ENCODE data around the gene SIGLEC14. TPM values are rescaled to one million over a fixed set of nuclear protein-coding genes. Genes with fewer than 3 reads are reported as not detected.

The SIGLEC14 gene
- total RNA-seq, 1 donor from 2014 or later = not detected

DNA sequence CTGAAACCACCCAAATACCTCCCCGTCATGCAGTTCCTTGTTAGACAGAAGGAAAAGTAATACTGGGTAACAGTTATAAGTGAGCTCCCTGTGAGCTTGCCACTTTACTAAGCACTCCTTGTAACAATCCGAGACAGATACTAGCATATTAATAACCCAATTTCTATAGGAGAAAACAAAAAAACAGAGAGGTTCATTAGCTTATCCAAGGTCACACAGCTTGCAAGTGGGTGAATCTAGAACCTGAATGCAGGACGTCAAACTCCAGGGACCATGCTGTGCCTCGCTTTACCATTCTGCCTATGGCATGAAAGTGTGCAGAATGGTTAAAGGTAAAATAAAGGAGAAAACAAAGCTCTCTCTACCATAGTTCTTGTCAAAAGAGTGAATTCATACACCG is 31.8 kb downstream of the SIGLEC14 start:
- TF ChIP-seq CTCF (IDR thresholded peaks at IDR 0.05) = no peak
- H3K4me1 Mint-ChIP-seq (ENCODE audit: low read depth) = no peaks in the 10 kb centered on the region
- peaks cover 8% of the 10 kb centered on the region for H3K9me3 Mint-ChIP-seq (ENCODE audit: low read depth)
- H3K36me3 Mint-ChIP-seq (ENCODE audit: low read depth) = peaks cover 2% of the 10 kb centered on the region
- DNase-seq (ENCODE audit: low spot score) = no peak
- H3K27me3 Mint-ChIP-seq (ENCODE audit: low read depth) = peaks cover 2% of the 10 kb centered on the region
- no peak overlapping the region for H3K27ac Mint-ChIP-seq (ENCODE audit: unreplicated experiment)
- H3K4me3 Mint-ChIP-seq (ENCODE audit: unreplicated experiment) = no peak overlapping the region

- no peak for DNase-seq (ENCODE audit: low spot score)
- Mint-ChIP-seq H3K4me3 (ENCODE audit: unreplicated experiment) (no peak overlapping the region), H3K36me3 (ENCODE audit: low read depth) (peaks cover 2% of the 10 kb centered on the region), H3K9me3 (ENCODE audit: low read depth) (peaks cover 12% of the 10 kb centered on the region), H3K27me3 (ENCODE audit: low read depth) (no peaks in the 10 kb centered on the region), H3K27ac (ENCODE audit: unreplicated experiment) (no peak overlapping the region), H3K4me1 (ENCODE audit: low read depth) (no peaks in the 10 kb centered on the region)
- no peak for TF ChIP-seq CTCF (IDR thresholded peaks at IDR 0.05)
These were observed 36.0 kb downstream of the SIGLEC14 start for GRCh38 chr19:51610576-51610975.

- DNase-seq (ENCODE audit: low spot score) = no peak
- Mint-ChIP-seq H3K27me3 (ENCODE audit: low read depth) (no peaks in the 10 kb centered on the region), H3K4me1 (ENCODE audit: low read depth) (no peaks in the 10 kb centered on the region), H3K9me3 (ENCODE audit: low read depth) (peaks cover 19% of the 10 kb centered on the region), H3K4me3 (ENCODE audit: unreplicated experiment) (no peak overlapping the region), H3K27ac (ENCODE audit: unreplicated experiment) (no peak overlapping the region), H3K36me3 (ENCODE audit: low read depth) (peaks cover 4% of the 10 kb centered on the region)
- peak; percentile 73 for TF ChIP-seq CTCF (IDR thresholded peaks at IDR 0.05)
These were observed 38.6 kb downstream of the SIGLEC14 start for GRCh38 chr19:51607920-51608562.

- Mint-ChIP-seq H3K27me3 (ENCODE audit: low read depth) (no peaks in the 10 kb centered on the region), H3K36me3 (ENCODE audit: low read depth) (peaks cover 2% of the 10 kb centered on the region), H3K27ac (ENCODE audit: unreplicated experiment) (no peak overlapping the region), H3K9me3 (ENCODE audit: low read depth) (peaks cover 16% of the 10 kb centered on the region), H3K4me3 (ENCODE audit: unreplicated experiment) (no peak overlapping the region), H3K4me1 (ENCODE audit: low read depth) (no peaks in the 10 kb centered on the region)
- no peak for DNase-seq (ENCODE audit: low spot score)
- no peak for TF ChIP-seq CTCF (IDR thresholded peaks at IDR 0.05)
These were observed 39.5 kb downstream of the SIGLEC14 start for GRCh38 chr19:51607077-51607476.

GRCh38 chr19:51602189-51602854 is 44.3 kb downstream of the SIGLEC14 start:
- H3K36me3 Mint-ChIP-seq (ENCODE audit: low read depth) = peaks cover 2% of the 10 kb centered on the region
- no peak for DNase-seq (ENCODE audit: low spot score)
- no peaks in the 10 kb centered on the region for H3K4me1 Mint-ChIP-seq (ENCODE audit: low read depth)
- H3K4me3 Mint-ChIP-seq (ENCODE audit: unreplicated experiment) = no peak overlapping the region
- peaks cover 12% of the 10 kb centered on the region for H3K9me3 Mint-ChIP-seq (ENCODE audit: low read depth)
- H3K27me3 Mint-ChIP-seq (ENCODE audit: low read depth) = no peaks in the 10 kb centered on the region
- H3K27ac Mint-ChIP-seq (ENCODE audit: unreplicated experiment) = no peak overlapping the region
- no peak for TF ChIP-seq CTCF (IDR thresholded peaks at IDR 0.05)

Data from chondrocyte (in vitro differentiated cells).